Measurements from ENCODE around the gene HKDC1.
"Not testable (repeated sequence)": the region's sequence is repeated elsewhere in the genome, so short reads cannot be mapped to it uniquely, and the experiment has no call there.

HKDC1 gene

GRCh38 chr10:69307434-69307833 lies 87.3 kb downstream of the HKDC1 start:
- intact Hi-C loops (cut with DNase I), result no loop called here

GRCh38 chr10:69308304-69308703 lies 88.2 kb downstream of the HKDC1 start:
- DNase-seq; intact Hi-C loops (cut with DNase I): not testable (repeated sequence)

More at GRCh38 chr10:69307434-69307833, 87.3 kb downstream of the HKDC1 start:
- no peak for DNase-seq

GRCh38 chr10:69311309-69311708 lies 91.2 kb downstream of the HKDC1 start:
- intact Hi-C loops (cut with DNase I), result no loop called here

GRCh38 chr10:69312528-69312927 lies 92.4 kb downstream of the HKDC1 start:
- intact Hi-C loops (cut with DNase I), result no loop called here

More at GRCh38 chr10:69311309-69311708, 91.2 kb downstream of the HKDC1 start:
- no peak for DNase-seq

GRCh38 chr10:69315100-69315542 lies 95.0 kb downstream of the HKDC1 start:
- intact Hi-C loops (cut with DNase I), result no loop called here

More at GRCh38 chr10:69312528-69312927, 92.4 kb downstream of the HKDC1 start:
- DNase-seq, result no peak

GRCh38 chr10:69315610-69316312 lies 95.6 kb downstream of the HKDC1 start:
- no peak for DNase-seq
- intact Hi-C loops (cut with DNase I), result no loop called here

More at GRCh38 chr10:69315100-69315542, 95.0 kb downstream of the HKDC1 start:
- DNase-seq, result no peak

GRCh38 chr10:69316313-69317059 lies 96.4 kb downstream of the HKDC1 start:
- no peak for DNase-seq

More at GRCh38 chr10:69316313-69317059, 96.4 kb downstream of the HKDC1 start:
- intact Hi-C loops (cut with DNase I), result no loop called here
